GM10847 (cell line): ENCODE data around the gene WDR6.

Experiments used
- POLR2A ChIP-seq: IDR thresholded peaks from 2 replicates; pipeline ENCODE4 v1.6.1; 2011; ENCODE audit not compliant: insufficient read length; ENCODE audit errors: extremely low read depth

Gene WDR6

GRCh38 chr3:49020330-49021212 is 13.4 kb downstream of the WDR6 start:
- peak; percentile 28 for TF ChIP-seq POLR2A

GRCh38 chr3:49021213-49021812 is 14.1 kb downstream of the WDR6 start:
- peak; percentile 100 for TF ChIP-seq POLR2A

GRCh38 chr3:49021813-49022687 is 14.9 kb downstream of the WDR6 start, which contains the start of gene NDUFAF3:
Gene NDUFAF3 (plus strand): TSS chr3:49022121. CDS start chr3:49022145, 24 bp downstream.
- TF ChIP-seq POLR2A = peak; percentile 91

GRCh38 chr3:49022688-49023171 is 15.5 kb downstream of the WDR6 start:
- TF ChIP-seq POLR2A = no peak

- no peak for TF ChIP-seq POLR2A
These were observed 16.6 kb downstream of the WDR6 start for GRCh38 chr3:49023775-49024174.

GRCh38 chr3:49024449-49024848 is 17.3 kb downstream of the WDR6 start:
- TF ChIP-seq POLR2A = peak; percentile 11

- peak; percentile 1 for TF ChIP-seq POLR2A
These were observed 18.0 kb downstream of the WDR6 start for GRCh38 chr3:49025005-49025792.

- TF ChIP-seq POLR2A = no peak
These were observed 18.8 kb downstream of the WDR6 start for GRCh38 chr3:49025793-49026520.

GRCh38 chr3:49026536-49026935 is 19.3 kb downstream of the WDR6 start:
- no peak for TF ChIP-seq POLR2A

- TF ChIP-seq POLR2A = no peak
These were observed 20.4 kb downstream of the WDR6 start for GRCh38 chr3:49027634-49028033.

- no peak for TF ChIP-seq POLR2A
These were observed 21.1 kb downstream of the WDR6 start for GRCh38 chr3:49028298-49028672.

- TF ChIP-seq POLR2A = peak; percentile 99
These were observed 21.7 kb downstream of the WDR6 start, which contains the start of gene IMPDH2 for GRCh38 chr3:49028673-49029562. Gene IMPDH2 (minus strand): TSS chr3:49029398. CDS start chr3:49029350, 48 bp downstream.

- no peak for TF ChIP-seq POLR2A
These were observed 22.3 kb downstream of the WDR6 start for GRCh38 chr3:49029563-49029884.

GRCh38 chr3:49030321-49030720 is 23.1 kb downstream of the WDR6 start:
- TF ChIP-seq POLR2A = no peak
